GM12872 (cell line): Measurements from ENCODE around the gene PLEKHG4B.

ENCODE experiments used
- TF ChIP-seq, protein P1 (sequence below): IDR thresholded peaks from 3 replicates; pipeline ENCODE4 v1.5.1; 2011; ENCODE audit warnings: low read depth, mild to moderate bottlenecking, low read length, moderate library complexity; ENCODE audit not compliant: insufficient read depth

PLEKHG4B gene

DNA sequence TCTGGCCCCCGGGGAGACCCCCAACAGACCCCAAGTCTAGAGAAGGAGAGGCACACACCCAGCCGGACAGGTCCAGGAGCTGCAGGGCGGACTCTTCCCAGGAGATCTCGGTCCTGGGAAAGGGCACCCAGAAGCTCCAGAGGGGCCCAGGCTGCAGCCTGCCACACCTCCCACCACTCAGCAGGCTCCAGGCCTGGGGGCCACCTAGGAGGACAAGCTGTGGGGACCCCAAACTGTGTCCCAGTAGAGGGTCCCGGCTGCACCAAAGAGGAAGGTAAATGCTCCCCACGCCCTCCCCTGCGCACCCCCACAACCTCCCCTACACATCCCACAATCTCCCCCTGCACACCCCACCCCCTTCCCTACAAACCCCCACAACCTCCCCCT, 48.5 kb downstream of the PLEKHG4B start:
- TF ChIP-seq, protein P1, sequence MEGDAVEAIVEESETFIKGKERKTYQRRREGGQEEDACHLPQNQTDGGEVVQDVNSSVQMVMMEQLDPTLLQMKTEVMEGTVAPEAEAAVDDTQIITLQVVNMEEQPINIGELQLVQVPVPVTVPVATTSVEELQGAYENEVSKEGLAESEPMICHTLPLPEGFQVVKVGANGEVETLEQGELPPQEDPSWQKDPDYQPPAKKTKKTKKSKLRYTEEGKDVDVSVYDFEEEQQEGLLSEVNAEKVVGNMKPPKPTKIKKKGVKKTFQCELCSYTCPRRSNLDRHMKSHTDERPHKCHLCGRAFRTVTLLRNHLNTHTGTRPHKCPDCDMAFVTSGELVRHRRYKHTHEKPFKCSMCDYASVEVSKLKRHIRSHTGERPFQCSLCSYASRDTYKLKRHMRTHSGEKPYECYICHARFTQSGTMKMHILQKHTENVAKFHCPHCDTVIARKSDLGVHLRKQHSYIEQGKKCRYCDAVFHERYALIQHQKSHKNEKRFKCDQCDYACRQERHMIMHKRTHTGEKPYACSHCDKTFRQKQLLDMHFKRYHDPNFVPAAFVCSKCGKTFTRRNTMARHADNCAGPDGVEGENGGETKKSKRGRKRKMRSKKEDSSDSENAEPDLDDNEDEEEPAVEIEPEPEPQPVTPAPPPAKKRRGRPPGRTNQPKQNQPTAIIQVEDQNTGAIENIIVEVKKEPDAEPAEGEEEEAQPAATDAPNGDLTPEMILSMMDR = no peak

DNA sequence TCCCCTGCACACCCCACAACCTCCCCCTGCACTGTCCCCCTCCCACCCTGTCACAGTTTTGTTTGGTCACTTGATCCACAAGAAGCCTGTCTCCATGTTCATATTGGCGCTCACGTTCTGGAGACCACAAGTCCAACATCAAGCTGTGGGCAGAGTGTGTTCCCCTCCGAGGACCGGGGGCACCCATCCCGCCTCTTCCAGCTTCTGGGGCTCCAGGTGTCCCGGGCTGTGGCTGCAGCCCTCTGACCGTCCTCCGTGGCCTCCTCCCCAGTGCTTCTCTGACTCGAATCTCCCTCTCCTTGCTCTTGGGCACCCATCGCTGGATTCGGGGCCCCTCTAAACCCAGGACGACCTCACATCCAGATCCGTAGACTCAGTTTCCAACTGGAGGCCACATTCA, 49.2 kb downstream of the PLEKHG4B start:
- TF ChIP-seq, protein P1 = no peak

GRCh38 chr5:141761-142160, 49.8 kb downstream of the PLEKHG4B start:
- TF ChIP-seq, protein P1 = no peak

- TF ChIP-seq, protein P1 = no peak
These were observed 50.4 kb downstream of the PLEKHG4B start for GRCh38 chr5:142246-142810.

- TF ChIP-seq, protein P1 = no peak
These were observed 51.1 kb downstream of the PLEKHG4B start for GRCh38 chr5:143041-143440.

DNA sequence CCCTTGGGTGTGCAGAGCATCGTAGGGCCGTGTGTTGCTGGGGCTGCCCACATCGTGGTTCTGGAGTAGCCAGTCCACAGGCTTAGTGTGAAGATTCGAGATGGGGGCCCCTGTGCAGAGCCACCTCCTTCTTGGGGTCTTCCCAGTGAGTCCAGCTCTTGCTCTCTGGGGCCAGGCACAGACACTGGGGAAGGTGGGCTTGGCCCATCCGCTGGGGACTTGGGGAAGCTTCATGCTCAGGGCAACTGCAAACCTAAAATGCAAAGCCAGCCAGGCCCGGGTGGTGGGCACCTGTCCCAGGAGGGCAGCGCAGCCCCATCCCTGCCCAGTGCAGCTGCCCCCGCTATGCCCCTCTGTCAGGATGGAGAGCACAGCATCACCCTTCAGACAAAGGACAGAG, 53.0 kb downstream of the PLEKHG4B start:
- TF ChIP-seq, protein P1 = no peak

- TF ChIP-seq, protein P1 = no peak
These were observed 53.8 kb downstream of the PLEKHG4B start for GRCh38 chr5:145585-146323.
